NCI-H748 treated with DMSO at 0.1 percent for 48 hours (cell line): ENCODE data around the gene BST2.
"Not testable (repeated sequence)": the region's sequence is repeated elsewhere in the genome, so short reads cannot be mapped to it uniquely, and the experiment has no call there.

Experiments
- DNase-seq: peaks from one replicate; lab custom pipeline; 2025; lab: John Stamatoyannopoulos, UW

BST2 gene

GRCh38 chr19:17389957-17390664, 15.3 kb downstream of the BST2 start:
- DNase-seq, result no peak

GRCh38 chr19:17389288-17389687, 16.1 kb downstream of the BST2 start:
- DNase-seq, result no peak

- peak; percentile 3 for DNase-seq
These were observed 19.4 kb downstream of the BST2 start for GRCh38 chr19:17385878-17386611.

GRCh38 chr19:17380426-17381138, 24.8 kb downstream of the BST2 start:
- DNase-seq, result no peak

- DNase-seq, result no peak
These were observed 26.2 kb downstream of the BST2 start for GRCh38 chr19:17379221-17379631.

- no peak for DNase-seq
These were observed 27.2 kb downstream of the BST2 start for GRCh38 chr19:17378271-17378670.

- no peak for DNase-seq
These were observed 28.4 kb downstream of the BST2 start, which contains the start of gene PLVAP for GRCh38 chr19:17376935-17377600. Gene PLVAP, minus strand, starts transcription at chr19:17377342. Its CDS starts 54 bp downstream, at chr19:17377288.

GRCh38 chr19:17370026-17370587, 35.3 kb downstream of the BST2 start:
- no peak for DNase-seq

- no peak for DNase-seq
These were observed 40.1 kb downstream of the BST2 start for GRCh38 chr19:17365361-17365760.

- DNase-seq, result not testable (repeated sequence)
These were observed 41.4 kb downstream of the BST2 start for GRCh38 chr19:17363852-17364605.

- no peak for DNase-seq
These were observed 45.3 kb downstream of the BST2 start for GRCh38 chr19:17359905-17360800.

GRCh38 chr19:17358395-17358794, 47.0 kb downstream of the BST2 start:
- no peak for DNase-seq

- no peak for DNase-seq
These were observed 47.7 kb downstream of the BST2 start for GRCh38 chr19:17357724-17358123.

GRCh38 chr19:17357078-17357666, 48.3 kb downstream of the BST2 start:
- no peak for DNase-seq

GRCh38 chr19:17353386-17353785, 52.0 kb downstream of the BST2 start:
- DNase-seq, result no peak
